ENCODE data around the gene WDR70.

DNA sequence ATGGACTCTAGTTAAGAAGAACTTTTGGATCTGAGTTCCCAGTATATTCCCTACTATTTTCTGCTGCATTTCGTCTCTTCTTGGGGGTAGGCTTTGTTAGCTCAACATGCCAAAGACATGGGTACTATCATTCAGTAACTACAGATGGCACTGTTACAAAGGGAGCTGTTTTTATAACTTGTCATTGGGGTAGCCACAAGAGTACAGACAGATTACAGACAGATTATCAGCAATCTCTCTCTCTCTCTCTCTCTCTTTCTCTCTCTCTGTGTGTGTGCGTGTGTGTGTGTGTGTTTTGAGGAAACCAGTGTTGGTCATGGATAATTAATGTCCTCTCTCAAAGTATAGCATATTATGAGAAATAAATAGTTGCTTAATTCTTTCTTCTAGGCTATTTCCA is 116.1 kb downstream of the WDR70 start:
- TF ChIP-seq, protein P1, sequence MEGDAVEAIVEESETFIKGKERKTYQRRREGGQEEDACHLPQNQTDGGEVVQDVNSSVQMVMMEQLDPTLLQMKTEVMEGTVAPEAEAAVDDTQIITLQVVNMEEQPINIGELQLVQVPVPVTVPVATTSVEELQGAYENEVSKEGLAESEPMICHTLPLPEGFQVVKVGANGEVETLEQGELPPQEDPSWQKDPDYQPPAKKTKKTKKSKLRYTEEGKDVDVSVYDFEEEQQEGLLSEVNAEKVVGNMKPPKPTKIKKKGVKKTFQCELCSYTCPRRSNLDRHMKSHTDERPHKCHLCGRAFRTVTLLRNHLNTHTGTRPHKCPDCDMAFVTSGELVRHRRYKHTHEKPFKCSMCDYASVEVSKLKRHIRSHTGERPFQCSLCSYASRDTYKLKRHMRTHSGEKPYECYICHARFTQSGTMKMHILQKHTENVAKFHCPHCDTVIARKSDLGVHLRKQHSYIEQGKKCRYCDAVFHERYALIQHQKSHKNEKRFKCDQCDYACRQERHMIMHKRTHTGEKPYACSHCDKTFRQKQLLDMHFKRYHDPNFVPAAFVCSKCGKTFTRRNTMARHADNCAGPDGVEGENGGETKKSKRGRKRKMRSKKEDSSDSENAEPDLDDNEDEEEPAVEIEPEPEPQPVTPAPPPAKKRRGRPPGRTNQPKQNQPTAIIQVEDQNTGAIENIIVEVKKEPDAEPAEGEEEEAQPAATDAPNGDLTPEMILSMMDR (IDR thresholded peaks at IDR 0.05): no peak
- TF ChIP-seq, protein P2, sequence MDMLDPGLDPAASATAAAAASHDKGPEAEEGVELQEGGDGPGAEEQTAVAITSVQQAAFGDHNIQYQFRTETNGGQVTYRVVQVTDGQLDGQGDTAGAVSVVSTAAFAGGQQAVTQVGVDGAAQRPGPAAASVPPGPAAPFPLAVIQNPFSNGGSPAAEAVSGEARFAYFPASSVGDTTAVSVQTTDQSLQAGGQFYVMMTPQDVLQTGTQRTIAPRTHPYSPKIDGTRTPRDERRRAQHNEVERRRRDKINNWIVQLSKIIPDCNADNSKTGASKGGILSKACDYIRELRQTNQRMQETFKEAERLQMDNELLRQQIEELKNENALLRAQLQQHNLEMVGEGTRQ (CRISPR knock-in tag; IDR thresholded peaks at IDR 0.05): no peak
- TF ChIP-seq ZNF121 (CRISPR knock-in tag; IDR thresholded peaks at IDR 0.05) (no peak), ESRRA (CRISPR knock-in tag; IDR thresholded peaks at IDR 0.05; ENCODE audit: borderline replicate concordance) (no peak)
- TF ChIP-seq, protein P3, sequence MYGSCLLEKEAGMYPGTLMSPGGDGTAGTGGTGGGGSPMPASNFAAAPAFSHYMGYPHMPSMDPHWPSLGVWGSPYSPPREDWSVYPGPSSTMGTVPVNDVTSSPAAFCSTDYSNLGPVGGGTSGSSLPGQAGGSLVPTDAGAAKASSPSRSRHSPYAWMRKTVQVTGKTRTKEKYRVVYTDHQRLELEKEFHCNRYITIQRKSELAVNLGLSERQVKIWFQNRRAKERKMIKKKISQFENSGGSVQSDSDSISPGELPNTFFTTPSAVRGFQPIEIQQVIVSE (CRISPR knock-in tag; IDR thresholded peaks at IDR 0.05; ENCODE audit: borderline replicate concordance): no peak
- TF ChIP-seq, protein P4, sequence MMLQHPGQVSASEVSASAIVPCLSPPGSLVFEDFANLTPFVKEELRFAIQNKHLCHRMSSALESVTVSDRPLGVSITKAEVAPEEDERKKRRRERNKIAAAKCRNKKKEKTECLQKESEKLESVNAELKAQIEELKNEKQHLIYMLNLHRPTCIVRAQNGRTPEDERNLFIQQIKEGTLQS (CRISPR knock-in tag; conservative IDR thresholded peaks at IDR 0.05): no peak
- TF ChIP-seq, protein P5, sequence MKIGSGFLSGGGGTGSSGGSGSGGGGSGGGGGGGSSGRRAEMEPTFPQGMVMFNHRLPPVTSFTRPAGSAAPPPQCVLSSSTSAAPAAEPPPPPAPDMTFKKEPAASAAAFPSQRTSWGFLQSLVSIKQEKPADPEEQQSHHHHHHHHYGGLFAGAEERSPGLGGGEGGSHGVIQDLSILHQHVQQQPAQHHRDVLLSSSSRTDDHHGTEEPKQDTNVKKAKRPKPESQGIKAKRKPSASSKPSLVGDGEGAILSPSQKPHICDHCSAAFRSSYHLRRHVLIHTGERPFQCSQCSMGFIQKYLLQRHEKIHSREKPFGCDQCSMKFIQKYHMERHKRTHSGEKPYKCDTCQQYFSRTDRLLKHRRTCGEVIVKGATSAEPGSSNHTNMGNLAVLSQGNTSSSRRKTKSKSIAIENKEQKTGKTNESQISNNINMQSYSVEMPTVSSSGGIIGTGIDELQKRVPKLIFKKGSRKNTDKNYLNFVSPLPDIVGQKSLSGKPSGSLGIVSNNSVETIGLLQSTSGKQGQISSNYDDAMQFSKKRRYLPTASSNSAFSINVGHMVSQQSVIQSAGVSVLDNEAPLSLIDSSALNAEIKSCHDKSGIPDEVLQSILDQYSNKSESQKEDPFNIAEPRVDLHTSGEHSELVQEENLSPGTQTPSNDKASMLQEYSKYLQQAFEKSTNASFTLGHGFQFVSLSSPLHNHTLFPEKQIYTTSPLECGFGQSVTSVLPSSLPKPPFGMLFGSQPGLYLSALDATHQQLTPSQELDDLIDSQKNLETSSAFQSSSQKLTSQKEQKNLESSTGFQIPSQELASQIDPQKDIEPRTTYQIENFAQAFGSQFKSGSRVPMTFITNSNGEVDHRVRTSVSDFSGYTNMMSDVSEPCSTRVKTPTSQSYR (CRISPR knock-in tag; IDR thresholded peaks at IDR 0.05): no peak

Measured in WTC11 (cell line).